Memory B cell (primary cell): Measurements from ENCODE around the gene SYNDIG1.
"Not testable (repeated sequence)": the region's sequence is repeated elsewhere in the genome, so short reads cannot be mapped to it uniquely, and the experiment has no call there.

Experiments
- ATAC-seq: fragments of 150-1000 bp; cut with Tn5 transposase; 2 replicates; pipeline ENCODE4 v1.10.0; 2021; ENCODE audit warnings: low read depth, mild to moderate bottlenecking, moderate library complexity
- DNase-seq, 2 donors: peaks; one replicate each; pipeline ENCODE4 v3.0.0; 2022; ENCODE audit warnings: low spot score in 2 of 2
- H3K27ac Mint-ChIP-seq: one replicate; pipeline ENCODE4 v1.8.0; 2022; ENCODE audit warnings: mild to moderate bottlenecking, moderate library complexity, mixed read lengths
- H3K27me3 Mint-ChIP-seq: one replicate; pipeline ENCODE4 v1.8.0; 2022; ENCODE audit warnings: mixed read lengths
- H3K36me3 Mint-ChIP-seq: one replicate; pipeline ENCODE4 v1.8.0; 2022; ENCODE audit warnings: mild to moderate bottlenecking, mixed read lengths
- H3K4me1 Mint-ChIP-seq: one replicate; pipeline ENCODE4 v1.8.0; 2022; ENCODE audit warnings: mixed read lengths
- H3K4me3 Mint-ChIP-seq: one replicate; pipeline ENCODE4 v1.8.0; 2022; ENCODE audit warnings: mild to moderate bottlenecking, moderate library complexity, mixed read lengths
- H3K9me3 Mint-ChIP-seq: one replicate; pipeline ENCODE4 v1.8.0; 2022; ENCODE audit warnings: mixed read lengths

Gene SYNDIG1

GRCh38 chr20:24498641-24499040, 29.2 kb downstream of the SYNDIG1 start:
- H3K27ac Mint-ChIP-seq, result no peak overlapping the region
- H3K9me3 Mint-ChIP-seq, result no peaks in the 10 kb centered on the region
- ATAC-seq, result no peak
- peaks cover 2% of the 10 kb centered on the region for H3K4me1 Mint-ChIP-seq
- no peaks in the 10 kb centered on the region for H3K27me3 Mint-ChIP-seq
- H3K4me3 Mint-ChIP-seq, result no peak overlapping the region
- no peaks in the 10 kb centered on the region for H3K36me3 Mint-ChIP-seq
- no peak for DNase-seq

- Mint-ChIP-seq H3K9me3 (no peaks in the 10 kb centered on the region), H3K27me3 (no peaks in the 10 kb centered on the region), H3K36me3 (no peaks in the 10 kb centered on the region), H3K27ac (no peak overlapping the region), H3K4me1 (peaks cover 2% of the 10 kb centered on the region), H3K4me3 (no peak overlapping the region)
- no peak for DNase-seq
- no peak for ATAC-seq
These were observed 30.0 kb downstream of the SYNDIG1 start for GRCh38 chr20:24499472-24499871.

- Mint-ChIP-seq H3K9me3 (no peaks in the 10 kb centered on the region), H3K4me1 (peaks cover 2% of the 10 kb centered on the region), H3K27me3 (peaks cover 3% of the 10 kb centered on the region), H3K36me3 (no peaks in the 10 kb centered on the region), H3K27ac (no peak overlapping the region), H3K4me3 (no peak overlapping the region)
- ATAC-seq (no peak), DNase-seq (no peak)
These were observed 32.5 kb downstream of the SYNDIG1 start for GRCh38 chr20:24501764-24502556.

- H3K27ac Mint-ChIP-seq, result no peak overlapping the region
- H3K27me3 Mint-ChIP-seq, result peaks cover 3% of the 10 kb centered on the region
- DNase-seq (no peak), ATAC-seq (no peak)
- H3K9me3 Mint-ChIP-seq, result no peaks in the 10 kb centered on the region
- H3K4me1 Mint-ChIP-seq, result peaks cover 2% of the 10 kb centered on the region
- no peaks in the 10 kb centered on the region for H3K36me3 Mint-ChIP-seq
- no peak overlapping the region for H3K4me3 Mint-ChIP-seq
These were observed 33.2 kb downstream of the SYNDIG1 start for GRCh38 chr20:24502661-24503060.

GRCh38 chr20:24503352-24503931, 34.0 kb downstream of the SYNDIG1 start:
- H3K27me3 Mint-ChIP-seq, result peaks cover 3% of the 10 kb centered on the region
- no peaks in the 10 kb centered on the region for H3K9me3 Mint-ChIP-seq
- H3K27ac Mint-ChIP-seq, result no peak overlapping the region
- no peak overlapping the region for H3K4me3 Mint-ChIP-seq
- H3K4me1 Mint-ChIP-seq, result peaks cover under 1% of the 10 kb centered on the region
- H3K36me3 Mint-ChIP-seq, result no peaks in the 10 kb centered on the region
- ATAC-seq (no peak), DNase-seq (no peak)

GRCh38 chr20:24504331-24505285, 35.2 kb downstream of the SYNDIG1 start:
- no peaks in the 10 kb centered on the region for H3K36me3 Mint-ChIP-seq
- no peak overlapping the region for H3K27ac Mint-ChIP-seq
- H3K4me3 Mint-ChIP-seq, result no peak overlapping the region
- H3K9me3 Mint-ChIP-seq, result no peaks in the 10 kb centered on the region
- DNase-seq (no peak), ATAC-seq (no peak)
- peaks cover 3% of the 10 kb centered on the region for H3K27me3 Mint-ChIP-seq
- no peaks in the 10 kb centered on the region for H3K4me1 Mint-ChIP-seq

GRCh38 chr20:24506146-24506545, 36.7 kb downstream of the SYNDIG1 start:
- ATAC-seq (no peak), DNase-seq (no peak)
- no peak overlapping the region for H3K4me3 Mint-ChIP-seq
- H3K4me1 Mint-ChIP-seq, result no peaks in the 10 kb centered on the region
- H3K27me3 Mint-ChIP-seq, result peaks cover 3% of the 10 kb centered on the region
- no peaks in the 10 kb centered on the region for H3K36me3 Mint-ChIP-seq
- no peak overlapping the region for H3K27ac Mint-ChIP-seq
- no peaks in the 10 kb centered on the region for H3K9me3 Mint-ChIP-seq

- H3K27ac Mint-ChIP-seq, result no peak overlapping the region
- no peak overlapping the region for H3K4me3 Mint-ChIP-seq
- DNase-seq (no peak), ATAC-seq (no peak)
- H3K4me1 Mint-ChIP-seq, result no peaks in the 10 kb centered on the region
- no peaks in the 10 kb centered on the region for H3K9me3 Mint-ChIP-seq
- peaks cover 3% of the 10 kb centered on the region for H3K27me3 Mint-ChIP-seq
- no peaks in the 10 kb centered on the region for H3K36me3 Mint-ChIP-seq
These were observed 37.3 kb downstream of the SYNDIG1 start for GRCh38 chr20:24506696-24507095.

GRCh38 chr20:24507182-24507853, 37.9 kb downstream of the SYNDIG1 start:
- no peak for DNase-seq
- no peak for ATAC-seq
- H3K9me3 Mint-ChIP-seq, result no peaks in the 10 kb centered on the region
- peaks cover 3% of the 10 kb centered on the region for H3K27me3 Mint-ChIP-seq
- no peaks in the 10 kb centered on the region for H3K36me3 Mint-ChIP-seq
- H3K27ac Mint-ChIP-seq, result no peak overlapping the region
- H3K4me1 Mint-ChIP-seq, result no peaks in the 10 kb centered on the region
- no peak overlapping the region for H3K4me3 Mint-ChIP-seq

- not testable (repeated sequence) for H3K36me3 Mint-ChIP-seq, H3K27ac Mint-ChIP-seq, H3K27me3 Mint-ChIP-seq, H3K4me3 Mint-ChIP-seq, DNase-seq, H3K4me1 Mint-ChIP-seq, H3K9me3 Mint-ChIP-seq, ATAC-seq
These were observed 43.0 kb downstream of the SYNDIG1 start for GRCh38 chr20:24512441-24512840.

GRCh38 chr20:24518515-24518914, 49.1 kb downstream of the SYNDIG1 start:
- DNase-seq (no peak), ATAC-seq (no peak)
- H3K4me1 Mint-ChIP-seq, result peaks cover 2% of the 10 kb centered on the region
- no peaks in the 10 kb centered on the region for H3K27me3 Mint-ChIP-seq
- no peaks in the 10 kb centered on the region for H3K36me3 Mint-ChIP-seq
- no peak overlapping the region for H3K27ac Mint-ChIP-seq
- no peak overlapping the region for H3K4me3 Mint-ChIP-seq
- H3K9me3 Mint-ChIP-seq, result peaks cover 4% of the 10 kb centered on the region

GRCh38 chr20:24519476-24519875, 50.0 kb downstream of the SYNDIG1 start:
- DNase-seq (no peak), ATAC-seq (no peak)
- Mint-ChIP-seq H3K4me3 (no peak overlapping the region), H3K27me3 (no peaks in the 10 kb centered on the region), H3K9me3 (peaks cover 4% of the 10 kb centered on the region), H3K36me3 (no peaks in the 10 kb centered on the region), H3K27ac (no peak overlapping the region), H3K4me1 (peaks cover 2% of the 10 kb centered on the region)

- ATAC-seq (no peak), DNase-seq (no peak)
- H3K9me3 Mint-ChIP-seq, result peaks cover 4% of the 10 kb centered on the region
- H3K27ac Mint-ChIP-seq, result no peak overlapping the region
- H3K4me1 Mint-ChIP-seq, result peaks cover 2% of the 10 kb centered on the region
- no peaks in the 10 kb centered on the region for H3K27me3 Mint-ChIP-seq
- no peaks in the 10 kb centered on the region for H3K36me3 Mint-ChIP-seq
- H3K4me3 Mint-ChIP-seq, result no peak overlapping the region
These were observed 51.6 kb downstream of the SYNDIG1 start for GRCh38 chr20:24521032-24521431.
